DOHH2 (cell line): ENCODE results near the gene RAB40C.

Experiments used
- CTCF ChIP-seq: fragments of 200-600 bp; sonication (generic); IDR thresholded peaks from one replicate; pipeline ENCODE4 v1.5.1; 2014; ENCODE audit warnings: antibody characterized with exemption, mild to moderate bottlenecking, low read depth, low read length; ENCODE audit not compliant: poor library complexity, severe bottlenecking
- EZH2phosphoT487 ChIP-seq: fragments of 200-600 bp; sonication (generic); IDR thresholded peaks from 2 replicates; pipeline ENCODE4 v1.6.1; 2017; ENCODE audit warnings: borderline replicate concordance, mild to moderate bottlenecking, antibody characterized with exemption, low read length, moderate library complexity, mixed read lengths

DNA sequence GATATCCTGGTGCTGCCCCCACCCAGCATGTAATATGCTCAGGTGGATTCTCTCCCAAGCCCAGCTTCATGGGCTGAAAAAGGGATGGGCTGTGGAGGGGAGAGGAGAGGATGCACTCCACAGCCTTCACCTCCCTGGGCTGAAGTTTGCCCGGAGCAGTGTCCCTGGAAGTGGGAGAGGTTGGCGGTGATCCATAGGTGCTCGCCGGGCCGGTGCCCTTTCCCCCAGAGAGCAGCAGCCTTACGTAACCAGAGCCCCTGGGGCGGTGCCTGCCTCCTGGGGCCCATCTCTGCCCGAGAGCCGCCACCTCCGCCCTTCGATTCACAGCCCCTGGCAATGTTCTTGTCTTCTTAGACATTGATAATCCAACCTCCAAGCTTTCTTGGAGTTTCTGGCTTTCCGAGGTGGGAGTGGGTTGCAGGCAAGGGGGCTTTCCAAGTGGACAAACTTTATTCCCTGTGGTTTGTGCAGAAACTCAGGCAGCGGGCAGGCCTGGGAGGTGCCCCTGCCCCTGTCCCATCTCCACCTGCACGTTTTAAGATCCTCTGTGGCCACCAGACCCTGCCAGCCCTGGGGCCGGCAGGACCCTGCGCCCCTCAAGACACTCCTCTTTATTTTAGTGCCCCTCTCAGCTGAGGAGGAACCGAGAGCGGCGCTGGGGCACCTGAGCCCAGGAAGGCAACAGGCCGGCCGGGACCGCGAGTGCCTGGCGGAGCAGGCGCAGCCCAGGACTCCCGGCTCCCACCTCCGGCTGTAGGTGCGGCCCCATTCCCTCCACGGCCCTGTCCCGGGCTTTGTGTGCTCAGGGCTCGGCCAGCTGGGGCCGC lies 56.2 kb downstream of the RAB40C start:
- no peak for TF ChIP-seq CTCF
- TF ChIP-seq EZH2phosphoT487 = no peak
